NCI-H2196 (cell line): ENCODE data around the gene HOXA3.
A peak's percentile ranks its signal among the peaks of the same experiment; 100 is the strongest.

Experiments
- DNase-seq: peaks from one replicate; lab custom pipeline; 2025; ENCODE audit not compliant: unreplicated experiment; lab: John Stamatoyannopoulos, UW

HOXA3 gene

DNA sequence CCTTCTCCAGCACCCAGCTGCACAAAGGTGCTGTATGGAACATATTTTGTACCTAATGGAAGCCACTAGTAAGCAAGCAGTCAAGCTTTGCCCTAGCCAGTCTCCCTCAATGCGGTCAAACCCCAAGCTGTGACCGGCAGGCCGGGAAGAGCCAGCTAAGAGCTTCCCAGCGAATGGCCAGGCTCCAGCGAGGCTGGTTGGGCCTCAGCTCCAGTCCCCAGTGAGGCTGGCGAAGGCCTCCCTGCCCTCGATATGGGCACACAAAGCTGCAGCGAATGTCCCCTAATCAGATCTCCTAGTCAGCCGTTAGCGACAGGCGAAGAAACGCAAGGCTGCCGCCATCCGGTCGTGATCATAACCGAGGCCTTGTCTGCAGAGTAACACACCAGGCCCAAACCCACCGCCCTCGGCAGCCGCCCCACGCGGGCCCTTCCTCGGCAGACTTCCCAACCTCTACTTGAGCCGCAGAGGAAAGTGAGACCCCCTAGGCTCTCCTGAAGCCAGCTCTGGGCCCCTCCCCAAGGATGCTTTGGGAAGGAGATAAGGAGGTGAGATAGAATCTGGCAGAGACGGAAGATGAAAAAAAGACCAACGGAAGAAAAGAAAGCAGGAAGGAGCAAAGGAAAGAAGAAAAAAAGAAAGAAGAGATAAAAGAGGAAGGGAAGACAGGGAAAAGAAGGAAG, 16.0 kb upstream of the HOXA3 start:
- no peak for DNase-seq

DNA sequence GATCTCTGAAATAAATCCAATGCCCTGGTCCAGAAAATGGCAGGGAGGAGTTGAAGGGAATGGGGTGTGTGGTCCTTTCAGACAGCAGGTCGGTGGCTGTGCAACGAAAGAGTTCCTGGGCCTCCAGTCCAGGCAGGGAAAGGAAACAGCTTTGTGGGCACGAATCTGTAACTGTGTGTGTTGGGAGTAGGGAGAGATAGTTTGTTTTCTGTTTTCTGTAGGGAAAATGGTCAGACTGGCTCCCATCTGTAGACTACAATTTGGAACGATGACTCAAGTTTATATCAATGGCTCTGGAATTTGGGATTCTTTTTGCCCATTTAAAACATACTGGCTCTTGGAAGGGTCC, 15.5 kb upstream of the HOXA3 start:
- no peak for DNase-seq

GRCh38 chr7:27166531-27167505, 14.4 kb upstream of the HOXA3 start:
- no peak for DNase-seq

DNA sequence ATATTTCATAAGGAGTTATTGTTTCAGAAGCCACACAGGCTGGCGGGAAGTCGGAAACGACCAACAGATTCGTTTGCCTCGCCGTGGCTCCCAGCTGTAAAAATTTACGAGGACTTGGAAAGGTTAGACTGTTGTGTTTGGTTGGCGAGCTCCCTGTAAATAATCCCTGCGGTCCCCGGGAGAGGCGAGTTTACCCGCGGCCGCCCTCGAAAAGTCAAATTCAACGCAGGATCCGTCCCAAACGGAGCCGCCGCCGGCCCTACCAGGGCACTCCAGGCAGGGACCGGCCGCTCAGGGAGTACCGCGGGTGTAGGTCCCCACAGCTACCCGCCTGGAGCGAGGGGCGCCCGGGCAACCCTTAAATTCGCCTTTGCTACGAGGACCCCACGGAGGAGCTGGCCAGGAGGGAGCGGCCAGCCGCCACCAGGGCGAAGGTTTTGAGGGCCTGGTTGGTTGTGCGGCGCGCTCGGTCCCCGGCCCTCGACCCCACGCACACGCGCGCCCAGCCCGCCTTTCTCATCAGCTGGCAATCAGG, 13.7 kb upstream of the HOXA3 start:
- no peak for DNase-seq

- no peak for DNase-seq
Observed at GRCh38 chr7:27165089-27165995, 13.0 kb upstream of the HOXA3 start, which contains the start of gene HOXA9. TSS of gene HOXA9 (minus strand) at chr7:27165537. CDS start at chr7:27165457, 80 bp downstream.

- no peak for DNase-seq
Observed at GRCh38 chr7:27164367-27165088, 12.1 kb upstream of the HOXA3 start.

DNA sequence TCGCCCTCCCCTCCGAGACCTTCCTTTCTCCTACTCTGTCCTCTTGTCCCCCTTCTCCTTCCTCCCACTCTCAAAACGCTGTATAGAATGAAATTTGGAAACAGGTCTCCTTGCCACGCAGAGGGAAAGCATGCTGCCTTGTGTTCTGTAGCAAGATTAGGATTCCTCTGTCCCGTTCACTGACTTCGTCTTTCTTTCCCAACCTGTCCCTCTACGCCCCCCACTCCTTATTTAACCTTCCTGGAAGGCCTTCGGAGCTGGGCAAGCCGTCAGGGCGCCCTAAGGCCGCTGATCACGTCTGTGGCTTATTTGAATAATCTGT, 11.6 kb upstream of the HOXA3 start:
- no peak for DNase-seq

DNA sequence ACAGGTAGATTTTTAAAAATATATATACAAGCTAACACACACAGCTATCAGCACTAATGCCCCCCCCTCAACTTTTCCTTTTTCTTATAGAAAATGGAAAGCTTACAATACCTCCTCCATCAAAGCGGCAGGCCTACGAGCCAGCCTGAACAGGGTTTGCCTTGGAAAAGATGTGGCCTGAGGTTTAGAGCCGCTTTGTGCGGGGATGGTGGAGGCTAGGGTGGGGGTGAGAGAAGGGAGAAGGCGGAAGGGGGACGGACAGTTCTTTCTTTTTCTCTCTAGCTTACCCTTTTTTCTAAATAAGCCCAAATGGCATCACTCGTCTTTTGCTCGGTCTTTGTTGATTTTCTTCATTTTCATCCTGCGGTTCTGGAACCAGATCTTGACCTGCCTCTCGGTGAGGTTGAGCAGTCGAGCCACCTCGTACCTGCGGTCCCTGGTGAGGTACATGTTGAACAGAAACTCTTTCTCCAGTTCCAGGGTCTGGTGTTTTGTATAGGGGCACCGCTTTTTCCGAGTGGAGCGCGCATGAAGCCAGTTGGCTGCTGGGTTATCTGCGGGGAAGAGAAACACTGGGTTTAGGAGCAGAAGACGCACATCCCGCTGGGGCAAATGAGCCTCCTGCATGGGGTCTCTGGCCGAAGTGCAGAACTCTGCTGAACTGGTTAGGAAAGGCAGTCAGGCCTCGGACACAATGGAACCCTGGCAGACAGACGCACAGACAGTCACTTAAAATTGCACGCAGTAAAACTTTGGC, 11.1 kb upstream of the HOXA3 start:
- DNase-seq: no peak

GRCh38 chr7:27162561-27163287, 10.3 kb upstream of the HOXA3 start:
- DNase-seq: no peak

- DNase-seq: no peak
Observed at GRCh38 chr7:27161721-27162560, 9.6 kb upstream of the HOXA3 start.

- no peak for DNase-seq
Observed at GRCh38 chr7:27161214-27161720, 8.9 kb upstream of the HOXA3 start.

DNA sequence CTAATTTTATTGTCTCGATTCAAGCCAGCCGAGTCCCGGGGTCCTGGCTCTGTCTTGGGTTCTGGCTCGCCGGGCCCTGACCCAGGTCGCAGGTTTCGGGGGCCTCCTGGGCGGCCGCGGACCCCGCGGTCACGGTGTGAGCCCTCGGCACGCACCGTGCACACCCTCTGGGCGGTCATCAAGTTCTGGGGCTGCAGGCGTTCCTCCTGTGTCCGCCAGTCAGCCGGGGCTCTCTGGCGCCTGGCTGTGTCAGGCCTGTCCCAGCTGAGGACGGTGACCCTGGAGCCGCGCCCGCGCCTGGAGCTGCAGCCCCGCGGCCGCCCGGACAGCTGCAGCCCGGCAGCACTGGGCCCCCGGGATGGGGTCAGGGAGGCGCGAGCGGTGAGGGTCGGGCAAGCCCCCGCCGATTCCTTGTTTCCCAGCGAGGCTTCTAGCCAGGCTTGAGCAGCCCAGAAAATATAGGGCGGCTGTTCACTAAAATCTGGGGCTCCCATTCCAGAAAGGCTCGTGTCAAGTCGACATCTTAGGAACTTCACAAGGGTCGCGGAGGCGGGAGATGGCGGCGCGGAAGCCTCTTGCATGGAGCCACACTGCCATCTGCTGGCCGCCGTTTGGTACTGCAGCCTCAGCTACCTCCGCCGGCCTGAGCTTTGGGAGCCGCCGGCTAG, 8.3 kb upstream of the HOXA3 start:
- DNase-seq: peak; percentile 79

- no peak for DNase-seq
Observed at GRCh38 chr7:27160145-27160545, 7.8 kb upstream of the HOXA3 start.

GRCh38 chr7:27159266-27160144, 7.1 kb upstream of the HOXA3 start:
- DNase-seq: no peak

DNA sequence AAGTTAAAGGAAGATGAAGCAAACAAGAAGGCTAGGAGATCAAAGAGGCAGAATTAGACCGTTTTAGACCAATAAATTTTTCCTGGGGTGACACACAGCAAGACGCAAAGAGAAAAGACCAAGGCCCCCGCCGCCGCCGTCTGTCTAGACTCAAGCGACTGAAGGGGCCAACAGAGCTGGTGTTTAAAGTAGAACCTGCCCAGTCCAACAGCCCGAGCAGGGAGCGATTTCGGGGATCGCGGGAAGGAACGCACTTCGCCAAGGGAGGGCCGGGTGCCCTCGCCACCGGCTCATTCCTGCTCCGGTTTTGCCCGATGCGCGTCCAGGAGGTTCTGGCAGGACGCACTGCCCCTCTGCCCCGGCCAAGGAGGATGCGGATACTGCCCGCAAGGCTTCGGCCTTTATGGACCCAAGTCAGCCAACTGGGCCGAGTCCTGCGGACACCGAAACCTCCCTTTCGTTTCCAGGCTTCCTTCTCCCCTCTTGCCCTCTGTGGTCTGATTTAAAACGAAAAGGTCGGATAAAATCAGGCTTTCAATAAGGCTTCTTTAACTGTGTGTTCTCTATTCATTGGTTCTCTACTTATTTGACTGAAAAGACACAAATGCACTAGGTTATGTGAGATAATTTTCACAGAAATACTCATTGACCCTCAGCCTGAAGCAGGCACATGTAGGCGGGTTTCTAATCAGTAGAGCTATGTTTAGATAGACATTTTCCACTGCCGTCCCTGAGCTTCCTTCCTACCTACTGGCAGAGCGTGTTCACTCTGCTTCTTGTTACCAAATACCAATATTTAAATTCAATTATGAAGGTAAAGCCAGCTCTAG, 6.3 kb upstream of the HOXA3 start:
- DNase-seq: no peak
